ENCODE data around the gene TMEM201.
A peak's percentile ranks its signal among the peaks of the same experiment; 100 is the strongest.
"Not testable (repeated sequence)": the region's sequence is repeated elsewhere in the genome, so short reads cannot be mapped to it uniquely, and the experiment has no call there.

The TMEM201 gene

GRCh38 chr1:9624081-9624480, 35.4 kb downstream of the TMEM201 start:
- no peaks in the 10 kb centered on the region for H3K36me3 ChIP-seq
- no peaks in the 10 kb centered on the region for H3K9me3 ChIP-seq
- H3K4me3 ChIP-seq, result no peak overlapping the region
- peaks cover 0 to 34% of the 10 kb centered on the region in 2 donors for H3K27me3 ChIP-seq
- TF ChIP-seq CTCF (IDR thresholded peaks at IDR 0.05), result no peak
- no peak overlapping the region for H3K27ac ChIP-seq
- intact Hi-C loops (cut with DNase I; ENCODE audit: low total_unique reads), result no loop called here
- peaks cover 0 to 9% (median 5%) of the 10 kb centered on the region in 4 donors for H3K4me1 ChIP-seq
- DNase-seq, result no peak

- intact Hi-C loops (cut with DNase I; ENCODE audit: low total_unique reads), result loop anchor here (5.0 kb wide), 1 partner anchor 242 kb away; no protein-coding TSS in a partner anchor
- not testable (repeated sequence) for DNase-seq, H3K27ac ChIP-seq, H3K36me3 ChIP-seq, H3K9me3 ChIP-seq, H3K4me3 ChIP-seq, H3K4me1 ChIP-seq
- peaks cover 0 to 29% of the 10 kb centered on the region in 2 donors for H3K27me3 ChIP-seq
These were observed 36.3 kb downstream of the TMEM201 start for GRCh38 chr1:9625030-9625429.

GRCh38 chr1:9626201-9626608, 37.5 kb downstream of the TMEM201 start:
- TF ChIP-seq CTCF (IDR thresholded peaks at IDR 0.05), result no peak
- Histone ChIP-seq H3K27ac (no peak overlapping the region), H3K4me1 (peaks cover 0 to 9% (median 5%) of the 10 kb centered on the region in 4 donors)

GRCh38 chr1:9628541-9629444, 40.1 kb downstream of the TMEM201 start:
- H3K4me3 ChIP-seq, result no peak overlapping the region
- no peak overlapping the region for H3K27ac ChIP-seq
- H3K9me3 ChIP-seq, result no peaks in the 10 kb centered on the region
- intact Hi-C loops (cut with DNase I; ENCODE audit: low total_unique reads), result loop anchor here (5.0 kb wide), 1 partner anchor 239 kb away; no protein-coding TSS in a partner anchor
- peaks cover 0 to 9% (median 5%) of the 10 kb centered on the region in 4 donors for H3K4me1 ChIP-seq
- DNase-seq, result no peak
- peaks cover 0 to 25% of the 10 kb centered on the region in 2 donors for H3K27me3 ChIP-seq
- TF ChIP-seq CTCF (IDR thresholded peaks at IDR 0.05), result no peak
- no peaks in the 10 kb centered on the region for H3K36me3 ChIP-seq

More at GRCh38 chr1:9626201-9626608, 37.5 kb downstream of the TMEM201 start:
- no peaks in the 10 kb centered on the region for H3K9me3 ChIP-seq
- H3K4me3 ChIP-seq, result no peak overlapping the region
- DNase-seq, result no peak
- H3K27me3 ChIP-seq, result peaks cover 0 to 25% of the 10 kb centered on the region in 2 donors
- H3K36me3 ChIP-seq, result no peaks in the 10 kb centered on the region
- intact Hi-C loops (cut with DNase I; ENCODE audit: low total_unique reads), result loop anchor here (5.0 kb wide), 1 partner anchor 241 kb away; no protein-coding TSS in a partner anchor

GRCh38 chr1:9629445-9630201, 40.9 kb downstream of the TMEM201 start:
- peaks cover 0 to 9% (median 5%) of the 10 kb centered on the region in 4 donors for H3K4me1 ChIP-seq
- H3K27me3 ChIP-seq, result peaks cover 0 to 25% of the 10 kb centered on the region in 2 donors
- no peak overlapping the region for H3K4me3 ChIP-seq
- intact Hi-C loops (cut with DNase I; ENCODE audit: low total_unique reads), result loop anchor here (5.0 kb wide), 1 partner anchor 238 kb away; no protein-coding TSS in a partner anchor
- no peak overlapping the region for H3K27ac ChIP-seq
- H3K9me3 ChIP-seq, result no peaks in the 10 kb centered on the region
- peak; percentile 48 to 78 for DNase-seq
- TF ChIP-seq CTCF (IDR thresholded peaks at IDR 0.05), result no peak
- no peaks in the 10 kb centered on the region for H3K36me3 ChIP-seq

All from tibial artery (tissue), 4 donors.